ENCODE data around the gene EIF4B. TPM values are rescaled to one million over a fixed set of nuclear protein-coding genes. Genes with fewer than 3 reads are reported as not detected.

Gene EIF4B
- total and polyA plus RNA-seq, 2 experiments from 2014 or later = 141 to 584 TPM

DNA sequence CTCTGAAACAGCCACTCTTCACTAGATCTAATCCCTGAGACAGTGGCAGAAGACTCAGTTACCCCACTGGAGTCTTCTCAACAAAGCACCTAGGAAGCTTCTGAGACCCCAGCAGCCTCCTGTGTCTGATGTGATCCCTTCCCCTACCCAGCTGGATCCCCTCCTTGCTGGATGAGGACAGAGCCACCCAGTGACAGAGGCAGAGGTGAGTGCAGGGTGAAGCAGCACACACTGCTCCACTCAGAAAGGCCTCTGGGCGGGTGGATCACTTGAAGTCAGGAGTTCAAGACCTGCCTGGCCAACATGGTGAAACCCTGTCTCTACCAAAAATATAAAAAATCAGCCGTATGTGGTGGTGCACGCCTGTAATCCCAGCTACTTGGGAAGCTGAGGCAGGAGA is 70.2 kb downstream of the EIF4B start:
- peaks cover 24% of the 10 kb centered on the region for H3K4me1 Mint-ChIP-seq

More for the DNA sequence above, 70.2 kb downstream of the EIF4B start:
- no peaks in the 10 kb centered on the region for H3K9me2 ChIP-seq (ENCODE audit: insufficient read depth)
- no peaks in the 10 kb centered on the region for H3K36me3 ChIP-seq (ENCODE audit: insufficient read depth)
- ATAC-seq (no peak), DNase-seq (ENCODE audit: low spot score) (no peak)
- no peak overlapping the region for H3K4me3 ChIP-seq
- Mint-ChIP-seq H3K36me3 (ENCODE audit: low read depth) (peaks cover 11% of the 10 kb centered on the region), H3K27ac (no peak overlapping the region), H3K27me3 (ENCODE audit: insufficient read depth, low read depth, poor library complexity) (peaks cover 17% of the 10 kb centered on the region), H3K4me3 (no peak overlapping the region), H3K9me3 (no peaks in the 10 kb centered on the region)
- H3K27me3 ChIP-seq (ENCODE audit: insufficient read depth) = peaks cover 15% of the 10 kb centered on the region
- H3K4me2 ChIP-seq = no peak overlapping the region
- peaks cover 17% of the 10 kb centered on the region for H3K4me1 ChIP-seq (ENCODE audit: insufficient read depth)
- no peaks in the 10 kb centered on the region for H4K20me1 ChIP-seq (replicated peaks; ENCODE audit: insufficient read depth)
- no peak overlapping the region for H3K27ac ChIP-seq (ENCODE audit: low read depth)
- no peak for TF ChIP-seq ZNF331 (CRISPR knock-in tag; IDR thresholded peaks at IDR 0.05; ENCODE audit: low read depth)
- TF ChIP-seq ZNF114 (CRISPR knock-in tag; IDR thresholded peaks at IDR 0.05) = no peak
- TF ChIP-seq REST (IDR thresholded peaks at IDR 0.05; ENCODE audit: unreplicated experiment) = no peak
- no peak for TF ChIP-seq EZH2 (IDR thresholded peaks at IDR 0.05; ENCODE audit: low read depth, unreplicated experiment)
- no peak for TF ChIP-seq ZNF462 (CRISPR knock-in tag; IDR thresholded peaks at IDR 0.05)
- no peak for TF ChIP-seq EZH2phosphoT487 (IDR thresholded peaks at IDR 0.05; ENCODE audit: unreplicated experiment)
- no peak for TF ChIP-seq POLR2AphosphoS5 (IDR thresholded peaks at IDR 0.05; ENCODE audit: low read depth)
- TF ChIP-seq CTCF (conservative IDR thresholded peaks at IDR 0.05; ENCODE audit: low read depth in 2 of 2) = no peak
- TF ChIP-seq JUNB (IDR thresholded peaks at IDR 0.05; ENCODE audit: unreplicated experiment) = no peak
- TF ChIP-seq, protein P1, sequence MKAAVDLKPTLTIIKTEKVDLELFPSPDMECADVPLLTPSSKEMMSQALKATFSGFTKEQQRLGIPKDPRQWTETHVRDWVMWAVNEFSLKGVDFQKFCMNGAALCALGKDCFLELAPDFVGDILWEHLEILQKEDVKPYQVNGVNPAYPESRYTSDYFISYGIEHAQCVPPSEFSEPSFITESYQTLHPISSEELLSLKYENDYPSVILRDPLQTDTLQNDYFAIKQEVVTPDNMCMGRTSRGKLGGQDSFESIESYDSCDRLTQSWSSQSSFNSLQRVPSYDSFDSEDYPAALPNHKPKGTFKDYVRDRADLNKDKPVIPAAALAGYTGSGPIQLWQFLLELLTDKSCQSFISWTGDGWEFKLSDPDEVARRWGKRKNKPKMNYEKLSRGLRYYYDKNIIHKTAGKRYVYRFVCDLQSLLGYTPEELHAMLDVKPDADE (IDR thresholded peaks at IDR 0.05) = no peak
- TF ChIP-seq NANOG (IDR thresholded peaks at IDR 0.05; ENCODE audit: borderline replicate concordance) = no peak
- TF ChIP-seq CREB1 (CRISPR knock-in tag; IDR thresholded peaks at IDR 0.05; ENCODE audit: low read depth) = no peak
- TF ChIP-seq STAT1 (IDR thresholded peaks at IDR 0.05; ENCODE audit: unreplicated experiment) = no peak
- H3K79me2 ChIP-seq (replicated peaks; ENCODE audit: insufficient read depth) = no peaks in the 10 kb centered on the region
- peaks cover 16% of the 10 kb centered on the region; the same call in 1 of the 2 replicates for H3F3A ChIP-seq (replicated peaks; ENCODE audit: low read depth)
- no peak overlapping the region for H2AFZ ChIP-seq
